HepG2 (cell line): ENCODE results near the gene ZDHHC18. TPM values are rescaled to one million over a fixed set of nuclear protein-coding genes. Genes with fewer than 3 reads are reported as not detected.

ENCODE experiments used
- ATAC-seq: fragments of 200-7000 bp; cut with Tn5 transposase; 3 replicates; pipeline ENCODE4 v1.9.1; 2020; ENCODE audit warnings: mild to moderate bottlenecking, moderate library complexity
- BruUV-seq: library from RNA; stranded (reverse); fragments of 400-500 nt; replicated peaks from 2 replicates; lab custom pipeline; 2021; lab: Mats Ljungman, UMichigan
- CTCF ChIA-PET: fragments of 300-600 bp; formaldehyde crosslinking; extraction: SDS; loops from one replicate; lab custom pipeline; 2021; ENCODE audit warnings: low total read pairs, inconsistent platforms, low intra/inter-chr PET ratio; lab: Yijun Ruan, JAX
- POLR2A ChIA-PET: fragments of 350-600 bp; sonication (Branson Sonifier 250); formaldehyde crosslinking; loops from one replicate; lab custom pipeline; 2020; ENCODE audit warnings: antibody characterized with exemption, inconsistent platforms; lab: Yijun Ruan, JAX
- DNase-seq: peaks from one replicate; pipeline ENCODE4 v3.0.0-alpha.2; 2015; ENCODE audit warnings: low spot score
- FAIRE-seq: peaks from 3 replicates; lab custom pipeline; 2011; peaks lifted over from hg19 to GRCh38; lab: Jason Lieb, UNC
- H2AFZ ChIP-seq: one replicate; pipeline ENCODE4 v1.6.1; 2011; ENCODE audit warnings: low read length, inconsistent platforms
- H3K27ac ChIP-seq: fragments of 300-600 bp; 3 replicates; pipeline ENCODE4 v1.8.0; 2011; ENCODE audit warnings: mixed run types, mild to moderate bottlenecking, mixed read lengths, low read length, inconsistent platforms; ENCODE audit not compliant: insufficient read depth; ENCODE audit errors: extremely low read length
- H3K27me3 ChIP-seq, 2 experiments: fragments of 200-600 bp in 1 of 2; 2 replicates in 1 of 2; 3 replicates in 1 of 2; pipeline versions ENCODE4 v1.6.0 to v1.8.0; 2011; ENCODE audit warnings: low read length in 2 of 2, mild to moderate bottlenecking in 2 of 2, moderate library complexity in 2 of 2, inconsistent platforms in 1 of 2; ENCODE audit not compliant: insufficient read depth in 2 of 2, control insufficient read depth in 1 of 2
- H3K36me3 ChIP-seq, 2 experiments: fragments of 200-600 bp in 1 of 2; replicated peaks in 1 of 2; 2 replicates in 1 of 2; 3 replicates in 1 of 2; pipeline versions ENCODE4 v1.5.1 to v1.8.0; 2011; ENCODE audit warnings: low read length in 2 of 2, inconsistent platforms in 1 of 2; ENCODE audit not compliant: insufficient read depth in 2 of 2, control insufficient read depth in 1 of 2
- H3K4me1 ChIP-seq: 2 replicates; pipeline ENCODE4 v1.5.1; 2012; ENCODE audit warnings: low read length, inconsistent platforms; ENCODE audit not compliant: insufficient read depth
- H3K4me2 ChIP-seq: 2 replicates; pipeline ENCODE4 v1.6.0; 2011; ENCODE audit warnings: low read depth, low read length, inconsistent platforms
- H3K4me3 ChIP-seq, 3 experiments: fragments of 200-600 bp in 1 of 3; sonication (generic), shearing (Covaris generic) in 1 of 3; replicated peaks in 1 of 3; 2 replicates each; pipeline ENCODE4 v1.5.1; 2011 to 2016; ENCODE audit warnings: low read length in 3 of 3, inconsistent platforms in 2 of 3, low read depth in 2 of 3, mild to moderate bottlenecking in 2 of 3, control low read depth in 1 of 3, mixed read lengths in 1 of 3; ENCODE audit not compliant: insufficient read depth in 1 of 3
- H3K79me2 ChIP-seq: one replicate; pipeline ENCODE4 v1.6.1; 2011; ENCODE audit warnings: low read length, inconsistent platforms; ENCODE audit not compliant: insufficient read depth
- H3K9ac ChIP-seq: 2 replicates; pipeline ENCODE4 v1.6.0; 2011; ENCODE audit warnings: mild to moderate bottlenecking, low read depth, low read length, inconsistent platforms; ENCODE audit not compliant: insufficient read depth
- H3K9me3 ChIP-seq: 2 replicates; pipeline ENCODE4 v1.5.1; 2012; ENCODE audit warnings: mild to moderate bottlenecking, low read length
- H4K20me1 ChIP-seq: 2 replicates; pipeline ENCODE4 v1.6.0; 2011; ENCODE audit warnings: inconsistent platforms, mild to moderate bottlenecking, low read length, moderate library complexity; ENCODE audit not compliant: insufficient read depth
- DMAP1 ChIP-seq: IDR thresholded peaks from 2 replicates; pipeline ENCODE4 v1.6.1; 2016
- GLI4 ChIP-seq: sonication (generic); formaldehyde crosslinking; IDR thresholded peaks from 2 replicates; pipeline ENCODE4 v1.5.1; 2020; ENCODE audit warnings: missing genetic modification reagents, mild to moderate bottlenecking, moderate library complexity, borderline replicate concordance
- HNF1A ChIP-seq, 2 experiments: sonication (generic) in 1 of 2; formaldehyde crosslinking in 1 of 2; IDR thresholded peaks; 2 replicates each; pipeline versions ENCODE4 v1.4.0 to v1.6.1; 2016 to 2020; ENCODE audit warnings: borderline replicate concordance in 1 of 2, low read depth in 1 of 2, mild to moderate bottlenecking in 1 of 2, missing genetic modification reagents in 1 of 2
- KDM2A ChIP-seq: sonication (generic); formaldehyde crosslinking; IDR thresholded peaks from 2 replicates; pipeline ENCODE4 v1.4.0; 2020; ENCODE audit warnings: low read depth, missing genetic modification reagents, borderline replicate concordance
- MED13 ChIP-seq: sonication (generic); formaldehyde crosslinking; IDR thresholded peaks from 2 replicates; pipeline ENCODE4 v1.5.0; 2020; ENCODE audit warnings: missing genetic modification reagents
- NR2F6 ChIP-seq, 2 experiments: IDR thresholded peaks; 2 replicates each; pipeline ENCODE4 v1.6.1; 2016; ENCODE audit warnings: antibody characterized with exemption in 1 of 2, mild to moderate bottlenecking in 1 of 2
- PREB ChIP-seq: sonication (generic); formaldehyde crosslinking; IDR thresholded peaks from 2 replicates; pipeline ENCODE4 v1.4.0; 2020; ENCODE audit warnings: missing genetic modification reagents
- REXO4 ChIP-seq: sonication (generic); formaldehyde crosslinking; IDR thresholded peaks from 2 replicates; pipeline ENCODE4 v1.8.0; 2022; ENCODE audit warnings: missing genetic modification reagents, mild to moderate bottlenecking, borderline replicate concordance
- ZNF44 ChIP-seq: sonication (generic); formaldehyde crosslinking; IDR thresholded peaks from 2 replicates; pipeline ENCODE4 v1.5.1; 2020; ENCODE audit warnings: mild to moderate bottlenecking, missing genetic modification reagents
- ZNF496 ChIP-seq: sonication (generic); formaldehyde crosslinking; IDR thresholded peaks from 2 replicates; pipeline ENCODE4 v1.8.1; 2023; ENCODE audit warnings: mild to moderate bottlenecking, moderate library complexity, missing genetic modification reagents; ENCODE audit not compliant: insufficient replicate concordance
- ZNF747 ChIP-seq: sonication (generic); formaldehyde crosslinking; IDR thresholded peaks from 2 replicates; pipeline ENCODE4 v1.8.1; 2023; ENCODE audit warnings: missing genetic modification reagents, mild to moderate bottlenecking, borderline replicate concordance
- WGBS: methylation state at CpG from one replicate; pipeline ENCODE4 v1.1.6; 2017; ENCODE audit warnings: low lambda C conversion rate; 5-methylcytosine and 5-hydroxymethylcytosine counted together
- in situ Hi-C: cut with HindIII; loops from 2 replicates; pipeline ENCODE4 v1.10.0; 2017; ENCODE audit warnings: low pct_unique_long_range_greater_than_20kb; ENCODE audit not compliant: extremely low pct_ligation_motif_present
- intact Hi-C: fragments of 100-400 bp; cut with micrococcal nuclease; formaldehyde crosslinking; loops from one replicate; pipeline ENCODE4 v1.10.0; 2022; ENCODE audit not compliant: unreplicated experiment
- polyA plus RNA-seq, 8 experiments: library from polyadenylated mRNA; depleted of rRNA in 3 of 8; stranded (reverse) in 7 of 8; unstranded in 1 of 8; fragments of >200 nt; fragmentation: Illumina TruSeq in 4 of 8; extraction: Trizol in 4 of 8; gene quantifications; 2 replicates each; pipeline versions ENCODE4 v1.2.1 to v1.2.3, GENCODE V29; 2011 to 2016; ENCODE audit warnings: low read depth in 4 of 8, missing spikeins in 1 of 8, mixed read lengths in 1 of 8; ENCODE audit not compliant: insufficient read depth in 1 of 8
- total RNA-seq, 5 experiments: library from RNA; depleted of rRNA; stranded (reverse); fragments of >200 nt; fragmentation: Illumina TruSeq; extraction: Trizol; gene quantifications; 2 replicates each; pipeline ENCODE4 v1.2.3, GENCODE V29; 2016; ENCODE audit warnings: low read depth in 1 of 5
- TF ChIP-seq, protein P1 (sequence below): sonication (generic); formaldehyde crosslinking; IDR thresholded peaks from 2 replicates; pipeline ENCODE4 v1.8.0; 2022; ENCODE audit warnings: mild to moderate bottlenecking, missing genetic modification reagents, borderline replicate concordance
- TF ChIP-seq, protein P2 (sequence below): sonication (generic); formaldehyde crosslinking; IDR thresholded peaks from 2 replicates; pipeline ENCODE4 v1.5.0; 2020; ENCODE audit warnings: missing genetic modification reagents, mild to moderate bottlenecking, borderline replicate concordance

The ZDHHC18 gene
- total and polyA plus RNA-seq, 2 of the 13 experiments (the other 11 are each of a cell fraction or from before 2014, with no cell fraction given), result 13.2 to 35.3 TPM

DNA sequence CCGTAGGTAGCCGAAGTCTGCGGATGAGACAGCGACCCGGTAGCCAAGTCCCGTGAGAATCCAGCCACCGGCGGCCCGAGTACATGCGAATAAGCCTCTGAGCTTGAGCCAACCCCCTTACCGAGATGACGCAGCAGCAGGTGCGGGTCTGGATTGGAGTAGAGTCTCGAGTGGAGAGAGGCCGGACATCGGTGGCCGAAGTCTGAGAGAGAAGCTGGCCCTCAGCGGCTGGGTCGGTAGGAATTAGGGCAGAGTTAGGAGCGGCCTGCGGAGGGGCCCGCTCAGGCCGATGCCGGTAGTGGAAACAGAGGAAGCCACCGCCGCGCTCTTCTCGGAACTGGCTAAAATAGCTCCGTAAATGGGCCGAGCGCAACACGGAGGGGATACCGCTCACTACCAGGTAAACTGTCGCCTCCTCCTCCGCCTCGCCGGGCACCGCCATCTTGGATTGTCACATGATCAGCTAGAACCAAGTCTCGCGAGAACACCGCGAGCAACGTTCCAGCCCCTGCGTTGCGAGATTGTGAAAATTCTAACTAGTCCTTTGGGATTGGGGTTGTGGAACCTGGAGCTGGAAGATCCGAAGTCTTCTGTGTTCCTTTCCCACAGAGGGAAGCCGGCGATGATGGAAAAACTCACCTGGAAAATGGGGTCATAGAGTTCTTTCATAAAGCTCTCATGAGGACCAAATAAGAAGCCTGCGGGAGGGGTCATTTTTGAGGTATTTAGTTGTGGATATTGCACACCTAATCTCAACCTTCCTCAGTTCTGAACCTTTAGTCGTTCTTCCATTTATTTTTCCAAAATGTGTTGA, 73.7 kb downstream of the ZDHHC18 start, which contains the start of gene GPATCH3:
Gene GPATCH3, minus strand, starts transcription at position 467 of the 814 bp plus-strand sequence. Its CDS starts 25 bp downstream, at position 442.
- H3K4me2 ChIP-seq, result peak within 1 kb of the TSS; percentile 85
- peak within 1 kb of the TSS; percentile 89 for H3K27ac ChIP-seq
- intact Hi-C loops, result loop anchor here (5.0 kb wide), 1 partner anchor 37 kb away; no protein-coding TSS in a partner anchor
- FAIRE-seq (peak; percentile 48), ATAC-seq (peak; percentile 89), DNase-seq (peak; percentile 88)
- 2% methylated on average over 18 of the region's 50 CpGs for WGBS
- no peaks in the 10 kb centered on the region for H4K20me1 ChIP-seq
- in situ Hi-C loops, result no loop called here
- POLR2A ChIA-PET, result interaction anchor here (0.8 to 6.8 kb wide), 23 partner anchors 9 to 208 kb away, joined by 3 to 152 read pairs (median 8); partner anchors contain the start of genes GPN2, KDF1, NR0B2 and NUDC
- CTCF ChIA-PET, result no interaction called here
- H3K79me2 ChIP-seq, result peaks cover 39% of the 10 kb centered on the region
- peak within 1 kb of the TSS; percentile 90 for H3K9ac ChIP-seq
- TSS peak; percentile 85 for BruUV-seq
- no peaks in the 10 kb centered on the region; a peak in 1 of 5 replicates for H3K27me3 ChIP-seq
- peaks cover 47% of the 10 kb centered on the region for H3K4me1 ChIP-seq
- H3K36me3 ChIP-seq, result peaks cover 7 to 18% of the 10 kb centered on the region in 2 experiments; a peak in 3 of 5 replicates
- H3K4me3 ChIP-seq, result peak within 1 kb of the TSS; percentile 76 to 94 (median 89)
- no peaks in the 10 kb centered on the region for H3K9me3 ChIP-seq
- H2AFZ ChIP-seq, result peak within 1 kb of the TSS; percentile 28
- TF ChIP-seq, protein P1, sequence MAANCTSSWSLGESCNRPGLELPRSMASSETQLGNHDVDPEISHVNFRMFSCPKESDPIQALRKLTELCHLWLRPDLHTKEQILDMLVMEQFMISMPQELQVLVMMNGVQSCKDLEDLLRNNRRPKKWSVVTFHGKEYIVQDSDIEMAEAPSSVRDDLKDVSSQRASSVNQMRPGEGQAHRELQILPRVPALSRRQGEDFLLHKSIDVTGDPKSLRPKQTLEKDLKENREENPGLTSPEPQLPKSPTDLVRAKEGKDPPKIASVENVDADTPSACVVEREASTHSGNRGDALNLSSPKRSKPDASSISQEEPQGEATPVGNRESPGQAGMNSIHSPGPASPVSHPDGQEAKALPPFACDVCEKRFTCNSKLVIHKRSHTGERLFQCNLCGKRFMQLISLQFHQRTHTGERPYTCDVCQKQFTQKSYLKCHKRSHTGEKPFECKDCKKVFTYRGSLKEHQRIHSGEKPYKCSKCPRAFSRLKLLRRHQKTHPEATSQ, result peak; percentile 84; the same call in 1 of the 2 replicates
- TF ChIP-seq, protein P2, sequence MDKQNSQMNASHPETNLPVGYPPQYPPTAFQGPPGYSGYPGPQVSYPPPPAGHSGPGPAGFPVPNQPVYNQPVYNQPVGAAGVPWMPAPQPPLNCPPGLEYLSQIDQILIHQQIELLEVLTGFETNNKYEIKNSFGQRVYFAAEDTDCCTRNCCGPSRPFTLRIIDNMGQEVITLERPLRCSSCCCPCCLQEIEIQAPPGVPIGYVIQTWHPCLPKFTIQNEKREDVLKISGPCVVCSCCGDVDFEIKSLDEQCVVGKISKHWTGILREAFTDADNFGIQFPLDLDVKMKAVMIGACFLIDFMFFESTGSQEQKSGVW (CRISPR knock-in tag), result no peak
- TF ChIP-seq ZNF747 (CRISPR knock-in tag), result peak; percentile 41; the same call in 1 of the 2 replicates
- peak; percentile 42; the same call in 1 of the 2 replicates for TF ChIP-seq ZNF44 (CRISPR knock-in tag)
- TF ChIP-seq ZNF496 (CRISPR knock-in tag), result no peak
- TF ChIP-seq GLI4, result no peak
- TF ChIP-seq MED13 (CRISPR knock-in tag), result peak; percentile 68; the same call in 1 of the 2 replicates
- TF ChIP-seq REXO4 (CRISPR knock-in tag), result no peak
- no peak for TF ChIP-seq PREB (CRISPR knock-in tag)
- no peak for TF ChIP-seq NR2F6 (IDR thresholded peaks at IDR 0.05)
- TF ChIP-seq NR2F6 (CRISPR knock-in tag; IDR thresholded peaks at IDR 0.05), result peak; percentile 39; the same call in 1 of the 2 replicates
- peak; percentile 78; the same call in 1 of the 2 replicates for TF ChIP-seq DMAP1 (CRISPR knock-in tag)
- TF ChIP-seq KDM2A (CRISPR knock-in tag), result peak; percentile 94
- TF ChIP-seq HNF1A (IDR thresholded peaks at IDR 0.05; ENCODE audit: low read depth), result peak; percentile 10; the same call in 1 of the 2 replicates
- peak; percentile 74 for TF ChIP-seq HNF1A (CRISPR knock-in tag; IDR thresholded peaks at IDR 0.05; ENCODE audit: borderline replicate concordance)
